ENCODE measurements around the gene PALMD.

Gene PALMD

DNA sequence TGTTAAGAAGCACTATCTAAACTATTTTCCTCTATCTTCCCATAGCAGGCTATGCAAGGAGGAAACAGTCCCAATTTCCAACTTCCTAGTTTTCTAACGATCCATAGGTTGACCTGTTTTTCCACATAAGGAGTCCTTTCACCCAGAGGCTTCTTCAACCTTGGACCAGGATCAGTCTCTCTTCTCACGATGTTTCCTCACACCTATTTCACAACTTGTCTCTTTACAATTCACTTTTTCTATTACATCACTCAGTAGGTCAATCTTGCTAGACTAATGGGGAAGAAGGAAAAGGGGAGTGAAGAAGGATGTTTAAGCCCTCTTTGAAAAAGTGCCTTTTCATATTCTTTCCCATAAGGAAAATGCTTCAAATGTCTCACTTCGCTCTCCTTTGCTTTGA is 15.9 kb downstream of the PALMD start:
- no peak for FAIRE-seq

DNA sequence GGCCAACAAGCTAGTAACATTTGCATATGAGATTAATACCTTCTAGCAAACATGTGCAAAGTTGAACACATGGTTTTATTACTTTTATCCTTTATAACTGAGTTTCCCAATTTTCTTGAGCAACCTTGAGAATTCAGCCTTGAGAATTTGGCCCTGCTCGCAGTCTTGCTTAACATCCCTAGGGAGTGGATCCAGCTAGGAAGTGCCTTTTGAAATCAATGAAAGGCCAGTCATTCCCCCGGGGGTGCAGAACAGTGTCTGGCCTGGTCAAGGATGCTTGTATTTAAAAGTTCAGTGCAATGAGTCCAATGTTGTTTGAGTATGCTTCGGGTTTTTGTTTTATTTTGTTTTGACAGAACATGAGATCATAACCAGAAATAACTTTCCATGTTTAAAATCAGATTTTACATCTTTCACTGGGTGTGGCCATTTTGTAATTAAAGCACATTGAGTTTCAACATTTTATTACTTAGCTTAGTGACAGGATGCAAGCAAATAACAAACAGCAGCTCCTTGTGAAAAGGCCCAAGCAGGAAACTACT is 16.7 kb downstream of the PALMD start:
- no peak for FAIRE-seq

DNA sequence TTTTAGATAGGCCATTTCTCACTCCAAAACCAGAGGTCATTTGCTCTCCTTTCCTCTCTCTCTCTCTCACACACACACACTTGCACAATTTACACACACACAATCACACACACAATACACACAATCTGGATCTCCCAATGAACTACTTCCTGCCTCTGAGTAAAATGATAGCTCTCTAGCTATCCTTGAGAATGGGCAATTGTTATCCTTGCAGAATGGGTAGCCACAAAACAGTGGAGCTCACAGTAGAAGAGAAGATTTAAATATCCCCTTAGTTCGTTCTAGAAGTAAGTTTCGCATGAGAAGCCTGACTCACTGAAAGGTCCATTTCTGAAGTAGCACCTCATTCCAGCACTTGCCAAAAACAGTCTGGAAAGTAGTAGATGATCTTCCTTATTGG is 17.6 kb downstream of the PALMD start:
- no peak for FAIRE-seq

DNA sequence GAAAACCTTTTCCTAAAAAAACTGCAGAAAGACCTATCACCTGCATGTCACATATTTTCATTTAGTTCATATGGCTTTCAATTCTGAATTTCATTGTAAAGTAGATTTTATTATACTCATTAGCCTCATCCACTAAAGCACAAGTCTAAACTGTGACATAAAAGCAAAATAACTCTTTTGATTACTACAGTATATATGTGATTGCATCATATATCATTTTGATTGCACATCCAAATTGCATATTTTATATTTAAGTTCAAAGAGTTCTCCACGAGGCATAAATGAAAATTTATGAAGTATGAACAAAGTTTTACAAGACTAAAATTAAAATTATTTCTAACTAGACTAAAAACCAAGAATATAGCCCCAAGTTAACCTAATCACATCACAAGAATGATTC is 19.3 kb downstream of the PALMD start:
- FAIRE-seq, result no peak

DNA sequence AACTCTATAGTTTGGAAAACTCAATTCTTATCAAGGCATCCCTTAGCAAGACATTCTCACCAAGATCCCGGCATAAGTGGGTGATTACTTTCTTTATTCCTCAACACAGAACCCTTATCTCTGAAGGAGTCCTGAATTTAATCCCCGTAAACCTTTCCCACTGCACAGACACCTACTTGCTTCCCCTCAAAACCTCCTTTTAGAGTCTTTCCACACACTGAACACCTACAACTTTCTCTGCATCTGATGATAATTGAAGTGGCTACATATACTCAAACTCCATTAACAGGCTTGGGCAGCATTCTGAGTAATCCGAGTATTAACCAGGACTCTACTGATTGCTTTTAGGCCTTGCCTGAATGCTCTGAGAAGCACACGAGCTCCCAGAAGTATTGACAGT is 23.5 kb downstream of the PALMD start:
- no peak for FAIRE-seq

DNA sequence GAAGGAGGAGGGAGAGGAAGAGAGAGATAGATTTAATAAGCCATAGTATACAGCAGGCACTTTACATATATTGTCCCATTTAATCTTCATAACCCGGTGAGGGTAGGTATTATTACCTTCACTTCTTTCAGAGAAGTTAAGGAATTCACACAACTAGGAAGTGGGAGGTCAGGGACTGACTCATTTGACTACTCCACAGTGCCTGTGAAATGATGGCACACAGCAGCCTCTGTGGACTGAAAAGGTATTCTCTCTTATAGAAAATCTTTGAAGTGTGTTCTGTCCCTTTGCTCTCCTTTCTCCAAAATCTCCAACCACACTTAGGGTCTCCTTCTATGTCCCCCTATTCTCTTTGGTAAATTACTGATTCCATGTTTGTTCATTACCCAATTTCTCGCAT is 23.9 kb downstream of the PALMD start:
- FAIRE-seq, result no peak

DNA sequence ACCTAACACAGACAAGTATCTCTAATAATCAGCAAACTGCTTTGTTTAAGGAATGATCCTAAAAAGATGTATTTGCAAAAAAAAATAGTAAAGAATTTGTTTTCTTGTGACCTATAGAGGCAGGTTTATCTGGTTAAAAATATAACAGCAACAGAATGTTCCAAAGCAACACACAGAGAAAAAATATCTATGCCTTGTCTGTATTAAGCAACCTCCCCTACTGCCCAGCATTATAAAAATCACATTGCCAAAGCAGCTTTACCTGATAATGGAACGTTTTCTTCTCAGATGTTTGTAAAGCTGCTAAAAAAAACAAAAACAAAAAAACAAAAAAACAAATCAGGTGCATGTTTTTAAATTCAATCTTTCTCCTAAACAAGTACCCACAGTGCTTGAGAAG is 24.7 kb downstream of the PALMD start:
- FAIRE-seq, result no peak

DNA sequence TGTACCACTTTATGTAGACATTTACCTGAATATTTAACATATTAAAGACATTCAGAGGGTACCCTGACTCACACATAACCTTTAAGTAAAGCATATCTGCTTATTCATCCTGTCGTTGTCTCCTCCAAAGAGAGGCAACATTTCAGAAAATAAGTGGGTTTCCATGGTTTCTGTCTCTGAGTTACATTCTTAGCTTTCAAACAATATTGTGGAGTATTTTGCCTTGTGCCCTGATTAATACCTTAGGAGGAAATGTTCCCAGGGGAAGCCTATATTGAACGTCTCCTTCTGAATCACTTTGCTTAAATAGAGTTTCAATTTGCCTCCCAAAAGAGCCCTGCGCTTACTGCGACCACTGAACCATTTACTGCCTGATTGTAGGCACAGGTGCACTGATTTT is 26.1 kb downstream of the PALMD start:
- no peak for FAIRE-seq

DNA sequence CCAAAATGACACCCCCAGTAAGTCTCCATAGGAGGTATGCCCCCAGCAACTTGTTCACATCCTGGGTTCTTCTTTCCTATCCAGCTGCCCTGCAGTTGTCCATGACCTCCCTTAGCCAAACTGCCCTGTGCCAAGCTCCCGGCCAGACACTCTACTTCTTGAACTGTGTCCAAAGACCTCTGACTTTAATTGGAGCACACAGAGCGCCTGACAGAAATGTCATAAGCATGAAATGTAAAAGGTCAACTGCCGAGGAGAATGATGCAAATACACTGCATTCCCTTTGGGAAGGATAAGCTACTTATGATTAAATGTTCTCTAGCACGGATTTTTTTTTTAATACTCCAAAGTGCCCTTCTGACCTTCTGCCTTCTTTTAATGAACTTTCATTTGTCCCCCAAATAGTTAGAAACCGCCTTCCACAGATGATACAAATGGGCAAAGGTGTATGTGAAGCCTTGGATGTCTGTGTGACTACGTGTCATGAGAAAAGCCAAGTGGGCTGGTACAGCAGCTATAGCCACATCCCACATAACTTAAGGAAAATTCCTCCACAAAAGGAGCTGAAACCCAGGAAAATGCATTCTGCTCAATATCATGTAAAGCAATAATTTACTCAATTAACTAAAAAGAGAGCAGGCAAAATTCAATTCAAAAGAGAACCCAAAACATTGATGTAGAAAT is 26.8 kb downstream of the PALMD start:
- FAIRE-seq, result no peak

DNA sequence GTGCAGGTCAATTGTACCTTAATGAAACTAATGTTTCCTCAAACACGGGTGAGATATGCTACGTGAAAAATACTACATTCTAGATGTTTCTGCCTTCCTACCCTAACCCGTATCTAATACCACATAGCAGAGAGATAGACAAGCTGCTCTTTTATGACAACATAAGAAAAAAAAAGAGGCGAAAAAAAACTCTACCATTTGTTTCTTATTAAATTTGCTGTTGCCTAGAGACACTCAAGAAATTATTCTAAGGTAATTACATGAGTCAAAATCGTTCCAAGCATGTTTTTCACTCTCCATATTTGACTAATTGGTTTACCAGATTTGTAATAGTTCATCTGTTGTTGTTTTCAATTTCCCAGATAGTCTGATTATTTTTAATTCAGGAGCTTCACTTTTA is 27.4 kb downstream of the PALMD start:
- FAIRE-seq, result no peak

DNA sequence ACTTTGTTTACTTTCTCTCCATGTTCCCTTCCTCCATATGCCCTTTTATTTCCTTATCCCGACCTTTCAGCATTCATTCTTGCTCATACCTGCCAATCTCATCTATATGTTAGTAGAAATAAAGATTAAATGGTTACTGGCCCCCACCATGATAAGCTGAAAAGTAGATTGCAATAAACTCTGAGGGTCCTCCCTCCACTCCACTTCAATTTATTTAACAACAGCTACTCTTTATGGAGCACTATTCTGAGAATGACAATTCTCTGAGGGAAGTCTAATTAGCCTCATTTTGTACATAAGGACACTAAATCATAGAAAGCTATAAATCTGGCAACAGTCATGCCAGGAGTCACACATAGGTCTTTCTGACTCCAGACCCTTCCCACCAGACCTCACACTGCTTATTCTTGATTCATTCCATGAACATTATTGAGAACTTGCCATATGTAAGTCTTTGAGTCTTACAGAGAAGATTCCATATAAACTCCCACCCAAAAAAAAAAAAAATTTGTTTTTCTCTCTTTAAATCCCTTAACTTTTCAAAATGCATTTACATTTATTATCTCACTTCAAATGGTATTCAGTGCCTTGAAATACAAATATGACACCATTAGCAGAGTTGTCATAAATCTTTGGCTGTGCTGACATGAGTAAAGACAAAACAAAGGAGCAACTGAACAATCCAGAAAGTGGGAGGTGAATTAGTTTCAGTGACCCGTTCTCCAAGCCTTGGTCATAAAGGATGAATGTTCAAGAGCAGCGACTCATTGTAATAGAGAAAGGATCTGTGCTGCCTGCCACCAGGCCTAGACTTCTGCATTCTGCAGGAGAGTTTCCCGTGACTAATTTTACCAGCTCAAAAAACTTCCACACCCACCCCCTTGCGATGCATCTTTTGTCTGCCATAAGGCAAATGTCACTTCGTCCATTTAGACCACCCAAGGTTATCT is 28.5 kb downstream of the PALMD start:
- FAIRE-seq, result no peak

DNA sequence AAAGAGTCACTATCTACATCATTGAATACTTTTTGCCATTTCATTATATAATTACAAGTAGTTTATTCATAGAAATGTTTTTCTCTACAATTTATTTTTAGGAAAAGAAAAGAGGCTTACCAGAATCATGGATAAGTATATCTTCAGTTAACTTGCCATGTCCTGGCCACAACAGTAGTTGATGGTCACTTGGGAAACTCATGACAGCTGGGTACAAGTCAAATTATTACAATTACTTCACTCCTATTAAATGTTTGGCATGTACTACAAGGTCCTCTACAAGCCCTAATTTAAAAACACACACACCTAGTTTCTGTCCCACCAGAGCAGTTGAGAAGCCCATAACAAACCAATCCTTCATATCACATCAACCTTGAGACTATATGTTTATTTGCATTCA is 29.4 kb downstream of the PALMD start:
- FAIRE-seq, result no peak

DNA sequence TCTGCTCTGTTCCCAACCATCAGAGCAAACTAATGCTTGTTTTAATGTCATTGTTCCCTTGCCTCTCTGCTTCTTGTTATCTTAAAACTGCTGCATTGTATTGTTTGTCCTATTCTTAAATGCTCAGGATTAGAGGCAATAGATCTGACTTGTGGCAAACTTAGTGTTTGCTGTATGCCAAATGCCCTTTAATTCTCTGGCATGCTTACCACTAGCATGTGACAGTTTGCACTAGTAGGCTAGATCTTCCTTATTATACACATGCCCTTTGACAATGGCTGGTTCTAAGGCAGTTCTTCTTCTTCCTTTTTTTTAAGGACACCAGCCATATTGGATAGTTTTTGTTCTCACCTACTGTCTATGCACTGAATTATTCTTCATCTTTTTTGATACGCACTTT is 30.1 kb downstream of the PALMD start:
- FAIRE-seq, result no peak

DNA sequence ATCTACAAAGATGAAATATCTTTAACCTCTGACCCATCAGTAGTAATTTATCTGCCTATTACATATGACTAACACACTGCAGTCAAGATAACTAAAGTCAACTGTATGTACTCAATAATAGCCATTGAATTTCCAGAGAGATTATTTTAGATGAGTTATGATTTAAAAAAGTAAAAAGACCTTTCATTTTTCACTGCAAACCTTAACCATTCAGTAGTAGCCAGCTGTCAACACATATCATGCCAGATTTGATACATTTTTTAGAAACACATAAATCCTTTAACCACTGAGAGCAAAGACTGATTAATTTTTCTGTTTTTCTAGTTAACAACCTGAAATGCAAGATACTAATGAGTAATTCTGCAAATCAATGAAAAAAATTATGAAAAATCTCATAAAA is 31.0 kb downstream of the PALMD start:
- no peak for FAIRE-seq

DNA sequence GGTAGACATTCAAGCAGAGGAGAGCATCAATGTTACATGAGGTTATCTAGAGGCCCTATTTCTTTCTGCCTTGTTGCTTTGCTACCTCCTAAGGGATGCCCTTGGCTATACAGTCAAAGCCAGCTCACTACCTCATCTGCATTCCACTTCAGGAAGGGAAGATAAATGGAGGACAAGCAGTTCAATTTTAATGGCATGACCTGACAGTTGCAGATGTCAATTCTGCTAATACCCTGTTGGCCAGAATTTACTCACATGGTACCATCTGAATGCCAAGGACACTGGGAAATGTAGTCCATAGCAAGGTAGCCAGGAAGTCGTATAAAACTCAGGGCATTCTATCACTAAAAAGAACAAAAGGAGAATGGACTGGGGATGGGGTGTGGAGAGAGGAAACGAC is 31.5 kb downstream of the PALMD start:
- no peak for FAIRE-seq

DNA sequence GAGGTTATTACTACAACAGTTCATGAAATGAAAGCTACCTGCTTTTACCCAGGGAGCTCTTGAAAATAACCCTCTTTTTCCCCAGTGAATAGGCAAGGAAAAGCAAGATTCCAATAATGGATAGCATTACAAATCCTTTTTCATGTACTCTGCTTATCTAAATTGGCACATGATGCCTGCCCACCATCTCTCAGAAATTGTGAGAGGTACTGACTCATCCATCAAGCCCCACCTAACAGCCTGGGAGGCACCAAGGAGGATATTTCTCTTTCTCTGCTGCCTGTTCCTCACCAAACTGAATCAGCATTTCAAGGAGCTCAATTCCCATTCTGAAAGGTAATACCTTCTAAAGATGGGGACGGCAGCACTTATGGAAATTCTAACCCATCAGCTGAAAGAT is 34.4 kb downstream of the PALMD start:
- no peak for FAIRE-seq

DNA sequence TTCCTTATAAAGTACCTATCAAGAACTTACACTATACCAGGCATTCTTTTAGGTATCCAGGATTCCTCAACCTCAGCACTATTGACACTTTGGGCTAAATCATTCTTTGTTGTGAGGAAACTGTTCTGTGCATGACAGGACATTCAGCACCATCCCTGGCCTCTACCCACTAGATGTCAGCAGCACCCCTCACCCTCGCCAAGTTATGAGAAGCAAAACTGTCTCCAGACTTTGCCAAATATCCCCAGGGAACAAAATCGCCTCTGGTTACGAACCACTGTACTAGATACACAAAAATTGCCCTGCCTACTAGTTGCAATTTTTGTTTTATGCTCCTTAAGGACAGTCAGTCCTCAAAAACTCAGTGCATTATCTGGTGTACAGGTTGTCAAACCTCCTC is 35.7 kb downstream of the PALMD start:
- no peak for FAIRE-seq

DNA sequence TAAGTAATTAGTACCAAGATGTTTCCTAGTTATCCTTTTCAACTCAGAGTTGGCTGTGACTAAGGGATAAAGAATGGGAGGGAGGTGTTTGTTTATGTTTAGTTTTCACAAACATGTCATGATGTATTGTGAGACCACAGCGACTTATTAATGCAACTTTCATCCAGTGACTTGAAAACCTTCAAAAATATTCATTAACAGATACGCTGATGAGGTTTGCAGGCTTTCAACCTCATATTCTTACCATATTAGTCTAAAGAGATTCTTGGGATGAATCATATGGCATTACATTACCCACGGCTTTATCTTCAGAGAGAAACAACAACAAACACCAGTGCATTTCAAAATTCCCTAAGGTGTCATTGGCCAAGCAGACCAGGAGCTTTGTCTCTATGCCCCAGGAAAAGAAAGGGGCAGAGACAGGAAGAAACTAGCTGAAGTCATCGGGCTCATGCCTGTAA is 36.4 kb downstream of the PALMD start:
- FAIRE-seq, result no peak

DNA sequence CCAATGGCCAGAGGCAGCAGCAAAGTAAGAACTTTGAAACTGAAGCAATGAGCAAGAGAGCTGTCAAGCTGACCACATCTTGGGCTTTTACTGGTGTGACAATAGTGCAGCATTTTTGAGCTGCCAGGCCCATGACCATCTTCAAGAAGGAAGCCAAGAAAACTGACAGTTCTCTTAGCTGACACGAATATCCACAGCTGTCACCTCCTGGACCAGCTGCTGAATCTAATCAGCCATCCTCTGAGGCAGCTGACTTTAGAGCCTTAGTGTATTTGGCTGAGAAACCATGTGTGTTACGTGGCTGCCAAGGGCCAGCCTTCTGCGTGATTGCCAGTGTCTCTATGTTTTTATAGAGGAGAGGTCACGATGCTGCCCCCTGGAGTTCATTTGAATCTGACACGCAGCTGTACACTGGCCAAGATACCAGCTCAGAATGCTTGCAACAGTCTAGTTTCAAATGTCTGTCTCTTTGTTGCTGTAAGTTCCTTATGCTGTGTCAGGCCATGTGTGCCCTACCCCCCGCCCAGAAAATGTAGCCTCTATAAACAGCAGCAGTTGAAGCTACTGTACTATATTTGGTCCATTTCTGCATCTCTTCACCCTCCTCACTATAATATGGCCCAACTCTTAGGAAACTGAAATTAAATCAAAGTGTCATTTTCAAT is 39.7 kb downstream of the PALMD start:
- no peak for FAIRE-seq

DNA sequence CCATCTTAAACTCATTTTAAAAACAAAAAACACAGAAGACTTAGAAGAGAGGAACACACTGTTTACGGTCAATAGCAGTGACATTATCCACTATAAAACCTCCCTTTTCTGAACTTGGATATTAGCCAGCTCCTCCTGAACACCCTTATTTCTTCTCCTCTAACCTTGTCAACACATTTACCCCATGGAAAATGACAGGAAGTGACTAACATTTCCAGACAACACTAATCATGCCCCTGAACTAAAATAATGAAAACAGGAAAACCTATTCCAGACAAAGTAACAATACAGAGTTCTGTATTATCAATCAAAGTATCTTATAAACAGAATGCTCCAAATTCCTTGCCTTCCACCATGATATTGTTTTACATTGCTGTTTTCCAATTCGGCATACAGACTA is 45.3 kb downstream of the PALMD start:
- FAIRE-seq, result no peak

DNA sequence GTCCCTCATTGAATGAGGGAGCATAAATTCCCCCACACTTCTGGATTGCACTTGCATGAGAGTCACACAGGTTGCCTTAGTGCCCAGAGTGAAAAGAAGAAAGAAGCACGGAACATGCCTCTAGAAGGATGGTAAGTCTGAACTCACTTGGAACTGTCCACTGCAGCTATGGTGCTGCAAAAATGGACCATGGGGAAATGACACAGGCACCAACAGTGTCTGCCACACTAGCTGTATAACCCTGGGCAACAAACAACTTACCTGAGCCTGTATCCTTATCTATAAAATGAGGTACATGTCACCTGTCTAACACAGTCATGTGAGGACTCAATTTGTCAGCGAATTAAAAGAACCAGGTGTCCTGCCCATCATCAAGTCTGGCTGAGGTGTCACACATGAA is 50.7 kb downstream of the PALMD start:
- no peak for FAIRE-seq

DNA sequence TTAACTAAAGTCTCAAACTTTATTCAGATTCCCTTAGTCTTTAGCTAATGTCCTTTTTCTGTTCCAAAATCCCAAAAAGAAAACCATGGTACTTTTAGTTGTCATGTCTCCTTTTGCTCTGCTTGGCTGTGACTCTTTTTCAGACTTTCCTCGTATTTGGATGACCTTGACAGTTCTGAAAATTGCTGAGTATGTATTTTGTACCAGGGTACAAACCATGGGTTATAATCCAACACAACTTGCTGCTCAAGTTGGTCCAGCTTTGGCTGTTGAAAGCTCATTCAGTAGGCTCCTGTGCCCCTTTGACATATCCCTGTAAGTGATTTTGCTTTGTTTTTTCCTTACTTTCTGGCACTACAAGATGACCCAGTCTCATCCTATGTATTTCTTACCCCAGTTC is 51.7 kb downstream of the PALMD start:
- FAIRE-seq, result no peak

DNA sequence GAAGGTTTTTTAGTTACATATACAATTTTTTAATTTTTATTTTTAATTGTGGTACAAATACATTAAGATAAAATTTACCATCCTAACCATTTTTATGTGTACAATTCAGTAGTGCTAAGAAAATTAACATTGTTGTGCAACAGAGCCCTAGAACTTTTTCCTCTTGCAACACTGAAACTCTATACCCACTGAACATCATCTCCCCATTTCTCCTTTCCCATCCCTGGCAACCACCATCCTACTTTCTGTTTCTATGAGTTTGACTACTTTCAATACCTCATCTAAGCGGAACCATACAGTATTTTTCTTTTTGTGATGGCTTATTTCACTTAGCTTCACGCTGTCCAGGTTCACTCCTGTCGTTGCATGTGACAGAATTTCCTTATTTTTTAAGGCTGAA is 54.1 kb downstream of the PALMD start:
- no peak for FAIRE-seq

DNA sequence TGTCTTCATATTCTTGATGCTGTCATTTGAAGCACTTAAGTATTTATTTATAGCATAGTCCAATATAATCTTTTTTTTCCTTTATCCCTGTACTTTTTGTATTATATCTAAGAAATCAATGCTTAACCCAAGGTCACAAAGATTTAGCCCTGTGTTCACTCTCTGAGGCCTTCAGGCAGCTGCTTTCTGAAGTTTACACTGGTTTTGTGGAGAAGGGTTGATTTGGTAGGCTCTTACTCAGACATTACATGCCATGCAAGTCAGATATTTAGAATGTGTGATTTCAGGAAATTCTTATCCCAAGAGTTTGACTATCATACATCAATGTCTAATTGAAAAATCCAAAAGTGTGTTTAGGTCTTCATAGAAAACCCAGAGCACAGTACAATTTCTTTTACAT is 56.3 kb downstream of the PALMD start:
- FAIRE-seq, result no peak

Data from G401.6 (cell line).